ENCODE data around the gene CHPF2.
A peak's percentile ranks its signal among the peaks of the same experiment; 100 is the strongest.

CHPF2 gene

GRCh38 chr7:151205730-151206129 lies 26.6 kb upstream of the CHPF2 start:
- DNase-seq, result no peak

- peak in 1 of 6 experiments; percentile 54 for DNase-seq
These were observed 25.4 kb upstream of the CHPF2 start for GRCh38 chr7:151206914-151207313.

- no peak for DNase-seq
These were observed 25.0 kb upstream of the CHPF2 start for GRCh38 chr7:151207315-151207714.

- no peak for DNase-seq
These were observed 24.5 kb upstream of the CHPF2 start for GRCh38 chr7:151207804-151208203.

DNA sequence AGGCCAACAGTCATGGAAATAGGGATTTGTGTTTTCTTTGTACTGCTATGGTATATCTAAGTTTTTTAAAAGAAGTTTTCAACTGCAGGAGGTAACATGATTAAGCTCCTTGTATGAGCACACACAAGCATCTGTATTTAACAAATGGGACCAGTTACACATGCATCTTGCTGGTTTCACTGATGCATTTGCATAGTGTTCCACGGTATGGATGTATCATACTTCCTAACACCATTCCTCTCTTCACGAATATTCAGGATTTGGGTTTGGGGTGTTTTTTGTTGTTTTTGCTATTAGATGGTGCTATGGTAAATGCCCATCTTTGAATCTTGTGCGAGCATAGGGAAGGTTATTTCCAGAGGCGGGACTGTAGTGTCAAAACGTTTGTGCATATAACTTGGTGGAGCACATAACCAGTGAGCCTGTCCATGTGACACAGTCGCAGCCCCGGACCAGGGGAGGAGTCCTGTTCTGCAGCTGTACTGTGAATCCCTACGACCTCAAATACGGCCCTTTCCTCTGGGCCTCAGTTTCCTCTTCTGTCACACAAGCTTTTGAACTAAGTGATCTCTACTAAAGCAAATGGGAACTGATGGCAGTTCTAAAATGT lies 23.9 kb upstream of the CHPF2 start:
- DNase-seq, result no peak

DNA sequence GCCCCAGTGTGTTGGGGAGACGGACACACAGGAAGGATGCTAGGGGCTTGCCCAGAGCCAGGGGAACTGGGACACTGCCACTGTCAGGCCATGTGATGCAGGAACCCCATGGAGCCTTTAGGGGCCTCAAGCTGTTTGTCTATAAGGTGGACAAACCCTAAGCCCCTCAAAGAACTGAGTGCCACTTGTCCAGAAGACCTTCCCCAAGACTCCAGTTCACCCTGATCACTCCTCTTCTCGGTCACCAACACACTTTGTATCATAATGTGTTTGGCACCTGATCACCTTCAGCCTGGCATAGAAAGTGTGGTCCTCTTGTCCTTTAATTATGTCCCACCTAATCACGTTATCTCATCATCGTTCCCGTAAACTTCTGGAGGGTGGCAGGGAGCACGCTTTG lies 22.7 kb upstream of the CHPF2 start:
- DNase-seq, result no peak

DNA sequence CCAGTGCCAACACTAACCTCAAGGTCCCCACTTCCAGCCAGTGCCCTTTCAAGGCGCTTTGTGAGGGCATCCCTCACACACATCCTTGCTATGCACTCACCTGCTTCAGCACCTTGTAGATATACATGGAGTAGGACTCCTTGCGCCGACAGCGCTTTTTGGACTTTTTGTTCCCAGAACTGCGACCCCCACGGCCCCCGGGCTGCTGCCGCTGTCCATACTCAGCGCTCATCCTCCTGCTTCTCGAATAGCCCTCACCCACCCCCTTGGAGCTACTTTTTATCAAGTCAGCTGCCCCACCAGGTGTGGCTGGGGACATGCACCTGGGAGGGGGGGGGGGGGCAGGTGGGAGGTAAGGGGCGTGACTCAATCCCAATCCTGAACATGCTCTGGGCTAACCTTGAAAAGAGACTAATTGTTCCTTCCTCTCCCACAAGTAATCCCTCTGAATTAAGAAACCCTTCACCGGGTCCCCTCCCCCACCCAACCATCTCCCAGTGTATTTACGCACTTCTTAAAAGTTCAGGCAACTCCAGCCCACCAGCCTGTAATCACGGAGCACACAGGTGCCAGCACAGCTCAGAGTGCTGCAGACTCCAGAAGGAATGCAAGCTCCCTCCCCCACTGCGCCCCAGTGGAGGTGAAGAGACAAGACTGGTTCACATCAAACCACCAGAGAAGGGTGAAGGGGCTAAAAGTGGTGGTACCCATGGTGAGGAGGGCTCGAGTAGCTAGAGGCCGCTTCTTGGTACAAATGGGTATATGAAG lies 22.0 kb upstream of the CHPF2 start, which contains the start of gene H2BK1:
TSS of gene H2BK1 (minus strand) at position 402 of the 768 bp plus-strand sequence. CDS start at position 232, 170 bp downstream.
- DNase-seq, result no peak

DNA sequence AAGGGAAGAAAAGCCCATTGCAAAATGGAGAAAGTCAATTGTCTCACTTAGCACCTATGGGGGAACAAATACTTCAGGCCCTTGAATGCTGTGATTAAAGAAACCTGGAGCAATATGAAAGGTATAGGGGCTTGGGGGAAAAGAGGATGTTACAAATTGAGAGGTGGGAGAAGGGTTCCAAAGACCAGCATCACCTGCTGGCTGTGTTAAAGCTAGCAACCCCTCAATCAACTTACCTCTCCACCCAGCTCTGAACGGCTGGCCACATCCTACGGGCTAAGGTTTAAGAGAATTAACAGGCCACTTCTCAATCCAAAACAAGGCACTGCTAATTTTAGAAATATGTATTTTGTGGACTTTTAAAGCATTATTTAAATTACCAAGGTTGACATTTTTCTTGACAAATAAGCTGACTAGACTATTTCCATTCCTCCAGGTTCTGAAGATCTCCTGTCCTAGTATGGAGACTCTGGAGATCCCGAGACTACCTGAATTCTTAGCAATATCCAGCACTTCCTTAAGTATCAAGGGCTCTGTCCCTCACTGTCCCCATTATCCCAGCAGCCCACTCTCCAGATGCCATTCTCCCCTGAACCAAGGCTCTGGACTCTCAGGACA lies 21.0 kb upstream of the CHPF2 start:
- no peak for DNase-seq

- DNase-seq, result no peak
These were observed 19.7 kb upstream of the CHPF2 start for GRCh38 chr7:151212626-151213025.

- no peak for DNase-seq
These were observed 18.5 kb upstream of the CHPF2 start for GRCh38 chr7:151213826-151214225.

GRCh38 chr7:151215396-151215795 lies 16.9 kb upstream of the CHPF2 start:
- DNase-seq, result no peak

- no peak for DNase-seq
These were observed 14.1 kb upstream of the CHPF2 start for GRCh38 chr7:151218170-151218569.

DNA sequence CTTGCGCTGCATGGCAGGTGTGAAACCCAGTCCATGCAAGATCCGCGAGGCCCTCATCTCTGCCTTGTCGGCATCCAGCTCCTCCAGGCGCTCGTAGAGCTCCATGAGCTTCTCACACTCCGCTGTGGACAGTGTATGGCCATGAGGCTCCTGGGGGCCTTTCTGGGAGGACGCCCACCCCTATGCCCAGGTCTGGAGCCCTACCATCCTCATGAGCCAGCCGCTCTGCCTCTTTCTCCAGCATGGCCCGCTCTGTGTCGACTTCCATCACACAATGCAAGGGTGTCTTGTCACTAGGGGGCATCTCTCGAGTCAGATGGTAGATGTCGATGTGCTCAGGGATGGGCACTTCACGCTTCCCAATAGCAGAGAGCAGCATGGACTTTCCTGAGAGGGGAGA lies 8.6 kb upstream of the CHPF2 start:
- no peak for DNase-seq

- DNase-seq, result no peak
These were observed 6.3 kb upstream of the CHPF2 start for GRCh38 chr7:151225948-151226510.

GRCh38 chr7:151226560-151226874 lies 5.8 kb upstream of the CHPF2 start:
- DNase-seq, result no peak

DNA sequence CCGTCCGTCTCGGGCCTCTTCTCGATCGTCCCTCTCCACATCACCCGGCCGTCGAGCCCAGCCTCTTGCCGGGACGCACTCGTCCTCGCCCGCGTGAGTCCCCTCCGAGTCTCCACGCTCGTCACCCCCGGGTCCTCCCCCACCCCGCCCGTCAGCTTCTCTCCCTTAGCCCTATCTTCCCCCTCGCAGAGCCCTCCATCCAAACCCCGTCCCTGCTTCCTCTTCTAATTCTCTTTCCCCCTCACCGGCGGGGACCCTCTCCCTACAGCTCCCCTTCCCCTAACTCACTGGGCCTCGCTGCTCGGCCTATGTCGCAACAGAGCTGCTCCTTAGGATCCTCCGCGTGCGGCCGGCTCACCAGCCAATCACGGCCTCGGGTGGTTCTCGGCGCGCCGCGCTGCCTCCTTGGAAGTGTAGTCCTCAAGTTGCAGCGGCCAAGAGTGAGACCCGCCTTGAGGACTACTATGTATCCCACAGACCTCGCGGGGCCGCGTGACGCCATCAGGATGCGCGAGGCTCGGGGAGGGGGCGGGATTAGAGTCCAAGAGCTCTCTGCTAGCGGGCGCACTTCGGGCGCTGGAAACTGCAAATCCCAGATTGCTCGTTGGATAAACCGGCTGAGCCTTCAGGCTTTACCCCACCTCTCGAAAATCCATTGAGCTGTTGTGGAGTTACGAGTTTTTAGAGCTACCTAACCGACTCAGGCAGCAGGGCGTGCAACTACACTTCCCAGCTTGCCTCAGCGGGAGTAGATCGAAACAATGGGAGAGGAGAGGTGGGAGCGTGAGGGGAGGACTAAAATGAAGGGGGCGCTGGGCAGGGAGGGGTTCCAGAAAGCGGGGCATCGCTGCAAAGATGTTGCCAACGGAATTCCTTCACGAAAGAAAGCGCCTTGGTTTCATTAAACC lies 5.2 kb upstream of the CHPF2 start, which contains the start of gene ABCF2:
TSS of gene ABCF2 (minus strand) at position 331 of the 908 bp plus-strand sequence. CDS start 747 bp downstream, outside the sequence.
- peak; percentile 93 to 98 (median 96) for DNase-seq

DNA sequence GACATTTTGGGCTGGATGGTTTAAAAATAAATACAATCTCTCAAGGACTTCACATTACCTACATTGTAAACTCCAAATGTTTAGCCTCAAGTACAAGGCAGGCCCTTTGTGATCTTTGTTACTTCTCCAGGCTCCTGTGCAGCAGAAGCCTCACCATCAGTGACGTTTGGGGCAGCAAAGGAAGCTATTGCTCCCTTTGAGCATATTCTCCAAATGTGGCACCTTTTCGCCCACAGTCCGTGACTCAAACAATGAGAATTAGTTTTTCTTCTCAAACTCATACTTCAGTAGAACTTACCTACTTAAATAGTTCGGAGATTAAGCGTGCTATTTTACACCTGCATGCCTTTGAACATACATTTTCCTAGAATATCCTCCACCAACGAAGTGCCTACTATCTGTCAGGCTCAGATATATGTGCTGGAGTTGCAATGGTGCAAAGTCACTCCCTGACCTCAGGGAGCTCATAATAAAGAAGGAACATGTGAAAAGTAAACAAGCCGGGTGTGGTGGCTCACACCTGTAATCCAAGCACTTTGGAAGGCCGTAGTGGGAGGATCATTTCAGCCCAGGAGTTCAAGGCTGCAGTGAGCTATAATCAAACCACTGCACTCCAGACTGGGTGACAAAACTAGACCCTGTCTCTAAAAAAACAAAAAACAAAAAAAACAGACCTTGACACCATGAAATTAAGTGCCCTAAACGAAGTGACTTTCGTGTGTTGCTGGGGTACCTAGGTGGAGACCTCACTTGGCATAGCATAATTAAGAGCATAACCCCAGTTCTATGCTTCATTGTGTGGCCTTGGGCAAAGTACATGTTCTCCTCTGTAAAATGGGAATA lies 4.0 kb upstream of the CHPF2 start:
- no peak for DNase-seq

DNA sequence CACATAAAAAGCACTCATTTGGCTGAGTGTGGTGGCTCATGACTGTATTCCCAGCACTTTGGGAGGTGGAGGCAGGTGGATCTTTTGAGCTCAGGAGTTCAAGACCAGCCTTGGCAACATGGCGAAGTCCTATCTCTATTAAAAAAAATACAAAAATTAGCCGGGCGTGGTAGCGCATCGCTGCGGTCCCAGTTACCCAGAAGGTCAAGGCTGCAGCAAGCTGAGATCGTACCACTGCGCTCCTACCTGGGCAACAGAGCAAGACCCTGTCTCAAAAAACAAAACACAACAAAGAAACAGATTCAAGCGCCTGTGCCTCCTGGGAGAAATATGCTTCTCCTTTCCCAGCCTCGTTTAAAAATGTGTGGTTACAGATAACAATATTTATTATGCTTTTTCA lies 3.0 kb upstream of the CHPF2 start:
- DNase-seq, result no peak

DNA sequence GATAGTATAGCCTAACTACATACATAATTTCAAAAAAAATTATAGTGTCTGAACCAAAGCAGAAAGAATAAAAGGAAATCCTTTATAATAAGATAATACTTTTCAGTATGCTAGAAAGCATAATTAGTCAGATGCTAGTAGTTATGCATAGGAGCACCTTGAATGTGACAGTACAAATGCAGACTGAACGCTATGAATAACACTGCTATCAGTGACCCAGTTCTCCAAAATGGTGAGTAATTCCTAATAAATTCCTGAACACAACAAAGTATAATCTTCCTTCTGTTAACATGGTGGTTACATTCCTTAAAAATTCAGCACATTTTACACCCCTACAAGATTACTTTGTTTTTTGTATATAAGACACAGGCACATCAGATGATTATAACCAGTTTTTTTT lies 1.2 kb upstream of the CHPF2 start:
- DNase-seq, result no peak

DNA sequence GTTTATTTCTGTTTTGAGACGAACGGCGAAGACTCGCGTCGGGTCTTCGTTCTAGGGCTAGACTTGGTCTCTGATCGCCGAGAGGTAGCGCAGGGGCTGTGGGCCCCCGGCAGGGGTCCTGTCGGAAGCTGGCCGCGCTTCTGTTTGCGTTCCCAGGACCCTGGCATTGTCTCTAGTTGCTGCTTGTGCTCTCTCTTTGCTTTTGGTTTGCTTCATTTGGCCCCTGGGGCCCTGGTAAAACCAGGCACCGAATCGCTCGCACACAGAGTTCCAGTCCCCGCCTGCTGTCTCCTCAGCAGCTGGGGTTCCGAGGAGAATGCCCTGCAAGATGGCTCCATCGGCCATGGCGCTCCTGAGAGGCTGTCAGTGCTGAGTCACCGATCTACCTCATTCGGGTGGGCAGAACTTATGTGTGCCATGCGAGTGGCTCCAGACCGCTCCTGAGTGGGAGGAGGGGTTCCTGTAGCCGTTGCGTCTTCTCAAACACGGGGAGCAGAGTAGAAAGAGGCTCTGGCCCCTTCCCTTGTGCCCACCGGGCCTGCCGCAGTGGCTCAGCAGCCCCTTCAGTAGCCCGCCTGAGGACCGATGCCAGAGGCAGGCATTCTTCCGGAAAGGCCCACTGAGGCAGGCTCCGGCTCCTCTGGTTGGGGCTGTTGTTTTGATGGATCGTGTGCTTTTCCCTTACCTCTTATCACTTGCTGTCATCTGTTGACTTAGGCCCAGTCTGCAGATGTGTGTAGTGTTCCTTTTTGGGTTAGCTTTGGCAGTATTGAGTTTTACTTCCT lies 826 bp downstream of the CHPF2 start:
- DNase-seq, result peak; percentile 3 to 29 (median 20)

- no peak for DNase-seq
These were observed 1.5 kb downstream of the CHPF2 start for GRCh38 chr7:151233804-151234203.
